Smooth muscle cell (in vitro differentiated cells): Measurements from ENCODE around the gene CSNK1G3. TPM values are rescaled to one million over a fixed set of nuclear protein-coding genes. Genes with fewer than 3 reads are reported as not detected.

Experiments used
- DNase-seq: peaks from one replicate; lab custom pipeline; 2025; ENCODE audit not compliant: unreplicated experiment; lab: John Stamatoyannopoulos, UW
- H2AFZ ChIP-seq: fragments of 200-600 bp; sonication (generic); 2 replicates; pipeline ENCODE4 v1.6.0; 2016; ENCODE audit warnings: antibody characterized with exemption, low read depth, mild to moderate bottlenecking
- H3F3A ChIP-seq: fragments of 200-600 bp; sonication (generic); 2 replicates; pipeline ENCODE4 v1.6.0; 2017; ENCODE audit warnings: antibody characterized with exemption, low read depth
- H3K27ac ChIP-seq: fragments of 200-600 bp; sonication (generic); 2 replicates; pipeline ENCODE4 v1.5.1; 2016; ENCODE audit warnings: low read depth, mild to moderate bottlenecking
- H3K27me3 ChIP-seq: fragments of 200-600 bp; sonication (generic); 2 replicates; pipeline ENCODE4 v1.6.1; 2016; ENCODE audit warnings: low read depth, mild to moderate bottlenecking
- H3K36me3 ChIP-seq: fragments of 200-600 bp; sonication (generic); 2 replicates; pipeline ENCODE4 v1.5.1; 2016; ENCODE audit warnings: low read depth
- H3K4me1 ChIP-seq: fragments of 200-600 bp; sonication (generic); 2 replicates; pipeline ENCODE4 v1.5.1; 2016; ENCODE audit warnings: low read depth
- H3K4me2 ChIP-seq: fragments of 200-600 bp; sonication (generic); 2 replicates; pipeline ENCODE4 v1.6.0; 2016; ENCODE audit warnings: mild to moderate bottlenecking
- H3K4me3 ChIP-seq: fragments of 200-600 bp; sonication (generic); 2 replicates; pipeline ENCODE4 v1.5.1; 2016; ENCODE audit warnings: mild to moderate bottlenecking
- H3K79me2 ChIP-seq: fragments of 200-600 bp; sonication (generic); 2 replicates; pipeline ENCODE4 v1.6.0; 2016; ENCODE audit warnings: low read depth, mild to moderate bottlenecking
- H3K9ac ChIP-seq: fragments of 200-600 bp; sonication (generic); 2 replicates; pipeline ENCODE4 v1.6.0; 2016; ENCODE audit warnings: low read depth
- H3K9me3 ChIP-seq: fragments of 200-600 bp; sonication (generic); replicated peaks from 2 replicates; pipeline ENCODE4 v1.5.1; 2016; ENCODE audit warnings: low read depth
- H4K20me1 ChIP-seq: fragments of 200-600 bp; sonication (generic); 2 replicates; pipeline ENCODE4 v1.6.0; 2016; ENCODE audit warnings: low read depth
- CTCF ChIP-seq: fragments of 200-600 bp; sonication (generic); IDR thresholded peaks from 2 replicates; pipeline ENCODE4 v1.5.1; 2017; ENCODE audit warnings: borderline replicate concordance, mild to moderate bottlenecking, antibody characterized with exemption; ENCODE audit not compliant: insufficient read depth, poor library complexity, severe bottlenecking
- WGBS: methylation state at CpG from one replicate; pipeline ENCODE4 v1.1.7; 2016; ENCODE audit warnings: low lambda C conversion rate; 5-methylcytosine and 5-hydroxymethylcytosine counted together
- polyA plus RNA-seq: library from polyadenylated mRNA; unstranded; fragments of >200 nt; fragmentation: Nextera tagmentation; extraction: Ambion mirVana; gene quantifications from 2 replicates; pipeline ENCODE4 v1.2.1, GENCODE V29; 2016
- total RNA-seq: library from RNA; depleted of rRNA; stranded (reverse); fragments of >200 nt; gene quantifications from 2 replicates; pipeline ENCODE4 v1.2.3, GENCODE V29; 2014

The CSNK1G3 gene
- total and polyA plus RNA-seq, 2 experiments from 2014 or later: 25.9 to 68.3 TPM

GRCh38 chr5:123482258-123482657 lies 29.7 kb upstream of the CSNK1G3 start:
- no peaks in the 10 kb centered on the region for H3K4me1 ChIP-seq
- no peaks in the 10 kb centered on the region for H3K9me3 ChIP-seq
- H3K36me3 ChIP-seq: no peaks in the 10 kb centered on the region
- H3K4me3 ChIP-seq: no peak overlapping the region
- H2AFZ ChIP-seq: no peak overlapping the region
- H3K79me2 ChIP-seq: no peaks in the 10 kb centered on the region
- no peak for TF ChIP-seq CTCF
- 97% methylated on average over 4 of the region's 4 CpGs for WGBS
- no peaks in the 10 kb centered on the region for H3F3A ChIP-seq
- DNase-seq: no peak
- peaks cover 4% of the 10 kb centered on the region for H3K27me3 ChIP-seq
- H3K9ac ChIP-seq: no peak overlapping the region
- H4K20me1 ChIP-seq: no peaks in the 10 kb centered on the region
- no peak overlapping the region for H3K27ac ChIP-seq
- no peak overlapping the region for H3K4me2 ChIP-seq

- Histone ChIP-seq H3K79me2 (no peaks in the 10 kb centered on the region), H4K20me1 (no peaks in the 10 kb centered on the region), H3K4me3 (no peak overlapping the region), H3K4me2 (no peak overlapping the region), H3K36me3 (no peaks in the 10 kb centered on the region), H3K4me1 (no peaks in the 10 kb centered on the region), H3K9me3 (no peaks in the 10 kb centered on the region), H3K27ac (no peak overlapping the region), H3K9ac (no peak overlapping the region), H2AFZ (no peak overlapping the region), H3K27me3 (peaks cover 1% of the 10 kb centered on the region), H3F3A (no peaks in the 10 kb centered on the region)
- TF ChIP-seq CTCF: no peak
- no peak for DNase-seq
These were observed 28.4 kb upstream of the CSNK1G3 start for GRCh38 chr5:123483446-123484077.

- no peak overlapping the region for H3K4me2 ChIP-seq
- WGBS: 94% methylated on average over 2 of the region's 2 CpGs
- no peak for TF ChIP-seq CTCF
- H3K4me3 ChIP-seq: no peak overlapping the region
- no peaks in the 10 kb centered on the region for H3K27me3 ChIP-seq
- H3K9me3 ChIP-seq: no peaks in the 10 kb centered on the region
- no peak for DNase-seq
- H4K20me1 ChIP-seq: no peaks in the 10 kb centered on the region
- H2AFZ ChIP-seq: no peak overlapping the region
- H3K9ac ChIP-seq: no peak overlapping the region
- H3F3A ChIP-seq: no peaks in the 10 kb centered on the region
- H3K36me3 ChIP-seq: no peaks in the 10 kb centered on the region
- H3K79me2 ChIP-seq: no peaks in the 10 kb centered on the region
- no peaks in the 10 kb centered on the region for H3K4me1 ChIP-seq
- H3K27ac ChIP-seq: no peak overlapping the region
These were observed 26.7 kb upstream of the CSNK1G3 start for GRCh38 chr5:123485275-123485674.
